Heart left ventricle (tissue), 16 donors: ENCODE results near the gene CCDC127. TPM values are rescaled to one million over a fixed set of nuclear protein-coding genes. Genes with fewer than 3 reads are reported as not detected.

Source experiments
- ATAC-seq, 4 donors: fragments of 200-7000 bp; cut with Tn5 transposase; one replicate each; pipeline ENCODE4 v1.9.1; 2020 to 2022; ENCODE audit warnings: moderate library complexity in 4 of 4, mild to moderate bottlenecking in 3 of 4, moderate number of reproducible peaks in 1 of 4
- DNase-seq, 5 donors: peaks; one replicate each; pipeline ENCODE4 v3.0.0-alpha.2; 2020
- H3K27ac ChIP-seq, 12 donors: fragments of 200-600 bp; sonication (generic) in 4 of 12; one replicate each; pipeline versions ENCODE4 v1.5.0 to v1.8.0; 2016 to 2022; ENCODE audit warnings: mild to moderate bottlenecking in 2 of 12
- H3K27me3 ChIP-seq, 9 donors: fragments of 200-600 bp; sonication (generic) in 2 of 9; one replicate each; pipeline versions ENCODE4 v1.5.1 to v1.8.0; 2016 to 2022; ENCODE audit warnings: mild to moderate bottlenecking in 3 of 9
- H3K36me3 ChIP-seq, 9 donors: fragments of 200-600 bp; sonication (generic) in 2 of 9; one replicate each; pipeline versions ENCODE4 v1.5.0 to v1.8.0; 2018 to 2022; ENCODE audit warnings: mild to moderate bottlenecking in 2 of 9
- H3K4me1 ChIP-seq, 12 donors: fragments of 200-600 bp; sonication (generic) in 4 of 12; one replicate each; pipeline versions ENCODE4 v1.5.0 to v1.8.0; 2016 to 2022; ENCODE audit warnings: mild to moderate bottlenecking in 3 of 12
- H3K4me3 ChIP-seq, 12 donors: fragments of 200-600 bp; sonication (generic) in 4 of 12; one replicate each; pipeline versions ENCODE4 v1.5.0 to v1.8.0; 2017 to 2022; ENCODE audit warnings: mild to moderate bottlenecking in 9 of 12, moderate library complexity in 4 of 12
- H3K9me3 ChIP-seq, 12 donors: fragments of 200-600 bp; sonication (generic) in 4 of 12; one replicate each; pipeline versions ENCODE4 v1.5.0 to v1.8.0; 2016 to 2022; ENCODE audit warnings: mild to moderate bottlenecking in 1 of 12
- CTCF ChIP-seq, 12 donors: fragments of 200-600 bp; sonication (generic) in 4 of 12; IDR thresholded peaks; one replicate each; pipeline versions ENCODE4 v1.5.0 to v1.8.0; 2018 to 2022; ENCODE audit warnings: antibody characterized with exemption in 12 of 12, mild to moderate bottlenecking in 5 of 12
- POLR2A ChIP-seq, 2 donors: fragments of 450-650 bp; IDR thresholded peaks; one replicate each; pipeline ENCODE4 v1.6.1; 2017; ENCODE audit warnings: antibody characterized with exemption in 2 of 2, mild to moderate bottlenecking in 2 of 2, moderate library complexity in 2 of 2
- WGBS, 4 donors: extraction: QIAGEN DNeasy Blood & Tissue Kit in 2 of 4; methylation state at CpG; one replicate each; pipeline versions ENCODE4 v1.1.5 to v1.1.7; 2013 to 2018; 5-methylcytosine and 5-hydroxymethylcytosine counted together
- intact Hi-C, 10 donors: fragments of 100-400 bp; cut with DNase I; formaldehyde crosslinking; loops; one replicate each; pipeline versions ENCODE4 v1.11.1 to v1.14.2; 2022
- polyA plus RNA-seq, 2 donors: library from polyadenylated mRNA; stranded (reverse); fragments of 200-250 nt; gene quantifications; one replicate each; pipeline ENCODE4 v1.2.3, GENCODE V29; 2013
- total RNA-seq, 9 donors: library from RNA; depleted of rRNA in 2 of 9; stranded (reverse); fragments of >200 nt in 2 of 9; fragmentation: NEBNext Ultra II Directional in 3 of 9; extraction: Animal tissue kit (Norgen Biotek cat#: 25700) in 3 of 9; gene quantifications; one replicate each; pipeline versions ENCODE4 v1.1.0 to v1.2.4, GENCODE V29; 2016 to 2023
- donor health status: ischemic (EF 13 %, LVEDD 7.1; RV severe dilation, severe dysfunction).
- donor health status: healthy with polysubstance abuse.
- donor health status: DM: no; HTN: yes; CAD: no.
- donor health status: DM: no; HTN: no; CAD: no.
- donor health status: ischemic (EF 25% LVEDD 6.9; RV normal size, moderate dysfunction).
- donor health status: ischemic (EF 25% LVEDD 5.7; RV mildly dilated, moderate dysfunction).
- donor health status: healthy.
- donor health status: DM: yes; HTN: yes; CAD: no.
- donor health status: ischemic (EF 35%, LVEDD 5.7; RV mildly dilated, moderate dysfunction).
- donor health status: nonischemic (EF 11% LVEDD 7.7; RV severe dilation, severe dysfunction).
- donor health status: DM: yes; HTN: yes; CAD: no.
- donor health status: PGD.
- donor health status: ischemic (EF 29% LVEDD 5.4; RV normal size, mild dysfunction).
- donor health status: nonischemic (EF 23%, LVEDD 6.1; RV moderate dilation, normal function).

The CCDC127 gene
- total and polyA plus RNA-seq, 11 donors = 4.8 to 10.3 (median 7.5) TPM

DNA sequence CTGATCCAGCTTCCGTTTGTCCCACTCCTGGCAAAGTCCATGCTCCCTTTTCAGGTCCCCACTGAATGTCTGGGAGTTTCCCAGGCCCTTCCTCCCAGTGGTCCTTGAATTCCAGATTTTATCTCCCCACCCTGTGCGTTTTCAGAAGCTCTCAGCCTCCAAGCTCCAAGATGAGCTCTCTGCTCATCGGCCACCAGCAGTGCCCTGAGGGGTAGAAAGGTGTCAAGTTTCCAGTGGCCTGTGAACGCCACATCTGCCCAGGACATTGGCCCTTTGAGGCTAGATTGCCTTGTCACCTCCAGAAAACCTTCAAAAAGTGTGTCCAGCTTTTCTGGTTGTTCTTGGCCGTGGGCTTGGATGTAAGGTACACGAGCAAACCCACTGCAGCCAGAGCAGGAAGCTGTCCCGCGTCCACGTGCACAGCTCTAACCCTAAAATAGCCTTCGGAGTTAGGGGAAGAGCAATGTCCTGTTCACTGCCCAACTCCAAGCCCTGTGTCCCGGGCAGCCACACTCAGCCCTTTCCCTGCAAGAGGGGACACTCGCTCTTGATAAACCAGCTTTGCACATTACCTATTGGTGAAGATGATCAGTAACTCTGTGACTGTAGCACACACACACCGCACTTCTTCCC is 37.6 kb downstream of the CCDC127 start:
- Histone ChIP-seq H3K9me3 (no peaks in the 10 kb centered on the region), H3K27me3 (peaks cover 0 to 6% (median 0%) of the 10 kb centered on the region in 9 donors), H3K36me3 (no peaks in the 10 kb centered on the region), H3K4me1 (peaks cover 0 to 7% (median 0%) of the 10 kb centered on the region in 12 donors), H3K4me3 (no peak overlapping the region), H3K27ac (no peak overlapping the region)
- peak in 2 of 5 donors; percentile 28 to 31 for DNase-seq
- intact Hi-C loops = loop anchor here in 1 of 10 donors (5.0 kb wide), 1 partner anchor 132 kb away; no protein-coding TSS in a partner anchor
- ATAC-seq = peak; percentile 33 to 55 (median 40)
- TF ChIP-seq CTCF (IDR thresholded peaks at IDR 0.05) (no peak), POLR2A (IDR thresholded peaks at IDR 0.05) (no peak)
- WGBS, 4 donors = 39 to 46% (median 40%) methylated on average over 13 of the region's 13 CpGs

DNA sequence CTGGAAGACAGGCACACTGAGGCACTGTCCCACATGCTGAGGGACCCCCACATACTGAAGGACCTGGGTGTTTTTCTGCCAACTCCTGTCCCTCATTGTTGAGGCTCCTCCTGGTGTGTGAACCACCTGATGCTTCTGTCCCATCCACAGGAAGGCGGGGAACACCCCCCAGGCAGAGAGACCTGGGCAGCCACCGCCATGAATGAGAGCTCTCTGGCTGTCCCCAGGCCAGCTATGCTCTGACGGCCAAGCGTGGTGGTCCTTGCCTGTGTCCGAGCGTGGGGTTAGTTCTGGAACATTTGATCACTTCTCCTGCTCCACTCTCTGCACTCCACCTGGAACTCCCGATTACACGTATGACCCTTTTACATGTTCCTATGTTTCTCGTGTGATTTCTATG is 38.6 kb downstream of the CCDC127 start:
- DNase-seq = peak in 2 of 5 donors; percentile 7 to 54
- Histone ChIP-seq H3K27me3 (peaks cover 0 to 6% (median 0%) of the 10 kb centered on the region in 9 donors), H3K36me3 (no peaks in the 10 kb centered on the region), H3K27ac (no peak overlapping the region), H3K4me1 (peaks cover 0 to 7% (median 0%) of the 10 kb centered on the region in 12 donors), H3K9me3 (no peaks in the 10 kb centered on the region), H3K4me3 (no peak overlapping the region)
- ATAC-seq = no peak
- 82 to 98% (median 86%) methylated on average over 9 of the region's 9 CpGs for WGBS, 4 donors
- TF ChIP-seq CTCF (IDR thresholded peaks at IDR 0.05) (no peak), POLR2A (IDR thresholded peaks at IDR 0.05) (no peak)
- intact Hi-C loops = no loop called here

- H3K4me3 ChIP-seq = no peak overlapping the region
- peaks cover 0 to 6% (median 0%) of the 10 kb centered on the region in 9 donors for H3K27me3 ChIP-seq
- no peak for ATAC-seq
- H3K9me3 ChIP-seq = no peaks in the 10 kb centered on the region
- intact Hi-C loops = no loop called here
- H3K4me1 ChIP-seq = peaks cover 0 to 7% (median 0%) of the 10 kb centered on the region in 12 donors
- 84 to 90% (median 88%) methylated on average over 5 of the region's 5 CpGs for WGBS, 4 donors
- TF ChIP-seq POLR2A (IDR thresholded peaks at IDR 0.05) (no peak), CTCF (IDR thresholded peaks at IDR 0.05) (no peak)
- no peaks in the 10 kb centered on the region for H3K36me3 ChIP-seq
- H3K27ac ChIP-seq = no peak overlapping the region
- DNase-seq = peak in 2 of 5 donors; percentile 3 to 7
Measured at GRCh38 chr5:178110-178509, 39.8 kb downstream of the CCDC127 start.

- H3K36me3 ChIP-seq = no peaks in the 10 kb centered on the region
- H3K9me3 ChIP-seq = no peaks in the 10 kb centered on the region
- H3K4me1 ChIP-seq = peaks cover 0 to 7% (median 0%) of the 10 kb centered on the region in 12 donors
- intact Hi-C loops = no loop called here
- DNase-seq = peak in 1 of 5 donors; percentile 7
- TF ChIP-seq CTCF (IDR thresholded peaks at IDR 0.05) (no peak), POLR2A (IDR thresholded peaks at IDR 0.05) (no peak)
- 72 to 85% (median 76%) methylated on average over 10 to 11 of the region's 11 CpGs for WGBS, 4 donors
- no peak for ATAC-seq
- H3K4me3 ChIP-seq = no peak overlapping the region
- H3K27ac ChIP-seq = no peak overlapping the region
- peaks cover 0 to 6% (median 0%) of the 10 kb centered on the region in 9 donors for H3K27me3 ChIP-seq
Measured at GRCh38 chr5:176296-176823, 41.6 kb downstream of the CCDC127 start.
